ENCODE measurements around the gene CCNY. TPM values are rescaled to one million over a fixed set of nuclear protein-coding genes. Genes with fewer than 3 reads are reported as not detected.

The CCNY gene
- total and polyA plus RNA-seq, 2 of the 13 experiments (the other 11 are each of a cell fraction or from before 2014, with no cell fraction given): 48.2 to 54.7 TPM

- peaks cover 42% of the 10 kb centered on the region for H3K4me1 ChIP-seq (ENCODE audit: insufficient read depth, low read length)
- no peak overlapping the region for H2AFZ ChIP-seq (ENCODE audit: low read length)
- H3K9me3 ChIP-seq (ENCODE audit: low read length): no peaks in the 10 kb centered on the region
- no peaks in the 10 kb centered on the region for H3K27me3 ChIP-seq (ENCODE audit: control insufficient read depth in 1 of 2, insufficient read depth in 2 of 2, low read length in 2 of 2)
- intact Hi-C loops (cut with micrococcal nuclease; ENCODE audit: unreplicated experiment): no loop called here
- no TSS peak for BruUV-seq (replicated peaks)
- no peaks in the 10 kb centered on the region for H3K36me3 ChIP-seq (replicated peaks in 1 of 2; ENCODE audit: control insufficient read depth in 1 of 2, insufficient read depth in 2 of 2, low read length in 2 of 2)
- 83% methylated on average over 5 of the region's 5 CpGs for WGBS (ENCODE audit: low lambda C conversion rate)
- FAIRE-seq (no peak), ATAC-seq (no peak), DNase-seq (ENCODE audit: low spot score) (no peak)
- no peak for TF ChIP-seq SMARCE1 (IDR thresholded peaks at IDR 0.05; ENCODE audit: borderline replicate concordance)
- no peak for TF ChIP-seq HOMEZ (CRISPR knock-in tag; IDR thresholded peaks at IDR 0.05; ENCODE audit: low read depth)
- no peak for TF ChIP-seq CREBL2 (CRISPR knock-in tag; IDR thresholded peaks at IDR 0.05; ENCODE audit: borderline replicate concordance)
- TF ChIP-seq CENPT (CRISPR knock-in tag; IDR thresholded peaks at IDR 0.05; ENCODE audit: low read depth): no peak
- no peak for TF ChIP-seq CEBPB (IDR thresholded peaks at IDR 0.05; ENCODE audit: borderline replicate concordance, low read depth, low read length)
- TF ChIP-seq NFE2L2 (IDR thresholded peaks at IDR 0.05; ENCODE audit: low read length): no peak
- TF ChIP-seq CCDC6 (CRISPR knock-in tag; IDR thresholded peaks at IDR 0.05): no peak
- no peak for TF ChIP-seq NCOA5 (CRISPR knock-in tag; IDR thresholded peaks at IDR 0.05)
- TF ChIP-seq ZNF282 (IDR thresholded peaks at IDR 0.05; ENCODE audit: partially characterized antibody): no peak
- no peak for TF ChIP-seq ZNF383 (CRISPR knock-in tag; IDR thresholded peaks at IDR 0.05; ENCODE audit: borderline replicate concordance)
- TF ChIP-seq TEAD3 (CRISPR knock-in tag; optimal IDR thresholded peaks at IDR 0.05; ENCODE audit: borderline replicate concordance): no peak
- no peak for TF ChIP-seq ELF1 (CRISPR knock-in tag; IDR thresholded peaks at IDR 0.05)
- TF ChIP-seq ZNF510 (CRISPR knock-in tag; IDR thresholded peaks at IDR 0.05; ENCODE audit: low read depth): no peak
- POLR2A ChIA-PET: no interaction called here
- H4K20me1 ChIP-seq (ENCODE audit: insufficient read depth, low read length): no peaks in the 10 kb centered on the region; the same call in 1 of the 2 replicates
- CTCF ChIA-PET (ENCODE audit: low intra/inter-chr PET ratio, low total read pairs): no interaction called here
- in situ Hi-C loops (cut with HindIII; ENCODE audit: extremely low pct_ligation_motif_present, low pct_unique_long_range_greater_than_20kb): no loop called here
- no peak overlapping the region for H3K9ac ChIP-seq (ENCODE audit: insufficient read depth, low read depth, low read length)
- no peak overlapping the region for H3K27ac ChIP-seq (ENCODE audit: extremely low read length, insufficient read depth, low read length)
- no peak overlapping the region for H3K4me3 ChIP-seq (replicated peaks in 1 of 3; ENCODE audit: insufficient read depth in 1 of 3, low read depth in 2 of 3, low read length in 3 of 3)
- peaks cover 95% of the 10 kb centered on the region for H3K79me2 ChIP-seq (ENCODE audit: insufficient read depth, low read length)
- no peak overlapping the region for H3K4me2 ChIP-seq (ENCODE audit: low read depth, low read length)
Observed at GRCh38 chr10:35372329-35372728, 36.0 kb downstream of the CCNY start.

All from HepG2 (cell line).